Esophagus muscularis mucosa (tissue), 4 donors: ENCODE measurements around the gene MARK3. TPM values are rescaled to one million over a fixed set of nuclear protein-coding genes. Genes with fewer than 3 reads are reported as not detected.

Source experiments
- DNase-seq: peaks from one replicate; pipeline ENCODE4 v3.0.0-alpha.2; 2017; ENCODE audit errors: extremely low spot score
- H3K27ac ChIP-seq, 4 donors: fragments of 200-600 bp; sonication (generic); replicated peaks in 1 of 4; 1 replicate in 3 of 4; 2 replicates in 1 of 4; pipeline ENCODE4 v1.5.1; 2016 to 2019; ENCODE audit warnings: mild to moderate bottlenecking in 1 of 4
- H3K27me3 ChIP-seq, 4 donors: fragments of 200-600 bp; sonication (generic); one replicate each; pipeline versions ENCODE4 v1.5.1 to v1.6.0; 2016 to 2019
- H3K36me3 ChIP-seq, 4 donors: fragments of 200-600 bp; sonication (generic); one replicate each; pipeline ENCODE4 v1.5.1; 2016 to 2019
- H3K4me1 ChIP-seq, 4 donors: fragments of 200-600 bp; sonication (generic); one replicate each; pipeline ENCODE4 v1.5.1; 2016 to 2019
- H3K4me3 ChIP-seq, 4 donors: fragments of 200-600 bp; sonication (generic); 1 replicate in 2 of 4; 2 replicates in 2 of 4; pipeline ENCODE4 v1.5.1; 2016 to 2019; ENCODE audit warnings: mild to moderate bottlenecking in 4 of 4, moderate library complexity in 1 of 4
- H3K9me3 ChIP-seq, 4 donors: fragments of 200-600 bp; sonication (generic); 1 replicate in 3 of 4; 2 replicates in 1 of 4; pipeline ENCODE4 v1.5.1; 2016 to 2019
- EP300 ChIP-seq: sonication (generic); formaldehyde crosslinking; IDR thresholded peaks from one replicate; pipeline ENCODE4 v1.6.1; 2017; ENCODE audit warnings: antibody characterized with exemption
- POLR2A ChIP-seq: fragments of 450-650 bp; IDR thresholded peaks from one replicate; pipeline ENCODE4 v1.6.1; 2017; ENCODE audit warnings: antibody characterized with exemption, moderate library complexity, mild to moderate bottlenecking, low read depth
- POLR2AphosphoS5 ChIP-seq, 2 donors: sonication (generic); formaldehyde crosslinking; IDR thresholded peaks; one replicate each; pipeline ENCODE4 v1.6.1; 2017; ENCODE audit warnings: antibody characterized with exemption in 2 of 2
- WGBS: methylation state at CpG from one replicate; pipeline ENCODE4 v1.1.5; 2018; 5-methylcytosine and 5-hydroxymethylcytosine counted together
- intact Hi-C: fragments of 100-400 bp; cut with DNase I; formaldehyde crosslinking; loops from one replicate; pipeline ENCODE4 v1.15.1; 2023
- total RNA-seq, 4 donors: library from RNA; depleted of rRNA; stranded (reverse); fragments of >200 nt; gene quantifications; one replicate each; pipeline versions ENCODE4 v1.1.0 to v1.2.1, GENCODE V29; 2016
- TF ChIP-seq, protein P1 (sequence below), 3 experiments: fragments of 200-600 bp in 2 of 3; fragments of 450-650 bp in 1 of 3; sonication (generic) in 2 of 3; IDR thresholded peaks; one replicate each; pipeline ENCODE4 v1.5.1; 2017 to 2019; ENCODE audit warnings: antibody characterized with exemption in 3 of 3, mild to moderate bottlenecking in 2 of 3, moderate library complexity in 1 of 3

Gene MARK3
- total RNA-seq, 4 donors from 2014 or later: 57.4 to 78.1 (median 68.1) TPM

DNA sequence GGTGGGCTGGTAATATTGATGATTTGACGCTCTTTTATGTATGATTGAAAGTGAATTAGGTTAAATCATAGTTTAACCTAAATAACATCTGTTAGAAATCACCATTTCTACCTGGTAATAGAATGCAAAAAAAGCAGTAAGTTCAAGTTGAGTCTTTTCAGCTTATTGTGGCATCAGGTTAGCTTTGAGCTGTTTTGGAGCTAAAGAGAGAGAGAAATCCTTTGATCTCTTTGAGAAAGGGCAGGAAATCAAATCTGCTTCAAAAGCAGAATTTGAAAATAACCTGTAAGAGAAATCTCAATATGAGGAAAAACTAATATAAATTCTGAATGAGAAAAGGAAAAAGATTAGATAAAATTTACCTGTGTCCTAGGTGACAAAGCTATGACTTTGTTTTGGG lies 75.2 kb downstream of the MARK3 start:
- peaks cover 0 to 9% (median 4%) of the 10 kb centered on the region in 4 donors for H3K4me1 ChIP-seq
- peaks cover 23 to 68% (median 44%) of the 10 kb centered on the region in 4 donors for H3K36me3 ChIP-seq
- intact Hi-C loops: no loop called here
- H3K27me3 ChIP-seq: no peaks in the 10 kb centered on the region
- H3K4me3 ChIP-seq: no peak overlapping the region
- 100% methylated on average over 1 of the region's 1 CpG for WGBS
- DNase-seq: no peak
- TF ChIP-seq EP300: no peak
- H3K9me3 ChIP-seq: no peaks in the 10 kb centered on the region
- H3K27ac ChIP-seq: no peak overlapping the region

DNA sequence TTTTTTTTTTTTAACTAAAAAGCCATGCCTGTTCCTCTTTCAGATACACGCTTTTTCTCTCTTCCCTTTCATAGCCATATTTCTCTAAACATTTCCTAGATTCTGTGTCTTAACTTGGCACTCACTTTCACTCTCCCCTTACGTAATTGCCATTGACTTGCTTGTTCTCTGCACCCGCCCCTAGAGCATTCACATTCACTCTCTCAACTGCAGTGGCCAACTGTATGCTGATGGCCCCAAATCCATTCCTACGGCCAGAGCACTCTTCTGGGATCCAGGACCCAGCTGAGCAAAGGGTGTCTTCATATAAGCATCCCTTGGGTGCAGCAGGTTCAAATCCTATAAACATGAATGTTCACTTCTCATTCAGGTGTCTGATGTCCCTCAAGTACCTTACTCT lies 77.9 kb downstream of the MARK3 start:
- no peak for DNase-seq
- no peaks in the 10 kb centered on the region for H3K27me3 ChIP-seq
- no peaks in the 10 kb centered on the region for H3K9me3 ChIP-seq
- TF ChIP-seq POLR2A (no peak), POLR2AphosphoS5 (IDR thresholded peaks at IDR 0.05) (no peak), EP300 (no peak)
- TF ChIP-seq, protein P1, sequence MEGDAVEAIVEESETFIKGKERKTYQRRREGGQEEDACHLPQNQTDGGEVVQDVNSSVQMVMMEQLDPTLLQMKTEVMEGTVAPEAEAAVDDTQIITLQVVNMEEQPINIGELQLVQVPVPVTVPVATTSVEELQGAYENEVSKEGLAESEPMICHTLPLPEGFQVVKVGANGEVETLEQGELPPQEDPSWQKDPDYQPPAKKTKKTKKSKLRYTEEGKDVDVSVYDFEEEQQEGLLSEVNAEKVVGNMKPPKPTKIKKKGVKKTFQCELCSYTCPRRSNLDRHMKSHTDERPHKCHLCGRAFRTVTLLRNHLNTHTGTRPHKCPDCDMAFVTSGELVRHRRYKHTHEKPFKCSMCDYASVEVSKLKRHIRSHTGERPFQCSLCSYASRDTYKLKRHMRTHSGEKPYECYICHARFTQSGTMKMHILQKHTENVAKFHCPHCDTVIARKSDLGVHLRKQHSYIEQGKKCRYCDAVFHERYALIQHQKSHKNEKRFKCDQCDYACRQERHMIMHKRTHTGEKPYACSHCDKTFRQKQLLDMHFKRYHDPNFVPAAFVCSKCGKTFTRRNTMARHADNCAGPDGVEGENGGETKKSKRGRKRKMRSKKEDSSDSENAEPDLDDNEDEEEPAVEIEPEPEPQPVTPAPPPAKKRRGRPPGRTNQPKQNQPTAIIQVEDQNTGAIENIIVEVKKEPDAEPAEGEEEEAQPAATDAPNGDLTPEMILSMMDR (IDR thresholded peaks at IDR 0.05): no peak
- H3K4me3 ChIP-seq: no peak overlapping the region
- intact Hi-C loops: no loop called here
- H3K36me3 ChIP-seq: peaks cover 42 to 81% (median 63%) of the 10 kb centered on the region in 4 donors
- H3K4me1 ChIP-seq: no peaks in the 10 kb centered on the region
- WGBS: 81% methylated on average over 4 of the region's 4 CpGs
- no peak overlapping the region for H3K27ac ChIP-seq

DNA sequence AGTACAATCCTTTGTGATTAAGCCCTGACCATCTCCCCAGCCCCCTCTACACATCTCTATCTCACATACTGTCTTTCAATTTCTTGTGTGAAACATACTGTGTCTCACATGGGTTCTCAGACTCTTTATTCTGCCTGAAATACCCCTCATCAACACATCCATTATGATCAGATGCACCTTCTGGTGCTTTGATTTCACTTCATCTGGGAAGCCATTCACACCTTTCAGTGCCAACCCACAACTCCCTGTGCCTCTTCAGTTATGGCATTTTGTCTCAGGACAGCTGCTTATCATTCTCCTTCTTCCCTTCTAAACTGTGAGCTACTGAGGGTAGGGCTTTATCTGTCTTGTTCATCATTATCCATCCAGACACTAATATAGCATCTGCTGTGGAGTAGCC lies 78.6 kb downstream of the MARK3 start:
- no peak overlapping the region for H3K27ac ChIP-seq
- no peaks in the 10 kb centered on the region for H3K9me3 ChIP-seq
- no peaks in the 10 kb centered on the region for H3K4me1 ChIP-seq
- H3K36me3 ChIP-seq: peaks cover 48 to 88% (median 68%) of the 10 kb centered on the region in 4 donors
- intact Hi-C loops: no loop called here
- H3K27me3 ChIP-seq: no peaks in the 10 kb centered on the region
- DNase-seq: no peak
- no peak for TF ChIP-seq EP300
- no peak for TF ChIP-seq POLR2A
- no peak for TF ChIP-seq POLR2AphosphoS5 (IDR thresholded peaks at IDR 0.05)
- TF ChIP-seq, protein P1 (IDR thresholded peaks at IDR 0.05): no peak
- H3K4me3 ChIP-seq: no peak overlapping the region

DNA sequence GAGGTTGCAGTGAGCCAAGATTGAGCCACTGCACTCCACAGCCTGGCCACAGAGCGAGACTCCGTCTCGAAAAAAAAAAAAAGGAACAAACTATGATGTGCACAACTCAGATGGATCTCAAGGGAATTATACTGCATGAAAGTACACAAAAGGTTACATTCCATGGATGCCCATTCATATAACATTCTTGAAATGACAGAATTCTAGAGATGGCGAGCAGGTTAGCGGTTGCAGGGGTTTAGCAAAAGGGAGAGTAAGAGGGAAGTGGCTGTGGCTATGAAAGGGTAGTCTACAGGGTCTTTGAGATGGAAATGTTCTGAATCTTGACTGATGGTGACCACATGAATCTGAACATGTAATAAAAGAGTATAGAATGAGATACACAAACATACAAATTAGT lies 87.7 kb downstream of the MARK3 start:
- Histone ChIP-seq H3K27ac (no peak overlapping the region), H3K27me3 (no peaks in the 10 kb centered on the region), H3K4me1 (no peaks in the 10 kb centered on the region), H3K36me3 (peaks cover 46 to 99% (median 85%) of the 10 kb centered on the region in 4 donors), H3K4me3 (no peak overlapping the region), H3K9me3 (no peaks in the 10 kb centered on the region)
- no peak for DNase-seq
- WGBS: 95% methylated on average over 5 of the region's 5 CpGs
- intact Hi-C loops: no loop called here
- TF ChIP-seq EP300 (no peak), POLR2A (no peak), POLR2AphosphoS5 (IDR thresholded peaks at IDR 0.05) (no peak)
- TF ChIP-seq, protein P1 (IDR thresholded peaks at IDR 0.05): no peak

DNA sequence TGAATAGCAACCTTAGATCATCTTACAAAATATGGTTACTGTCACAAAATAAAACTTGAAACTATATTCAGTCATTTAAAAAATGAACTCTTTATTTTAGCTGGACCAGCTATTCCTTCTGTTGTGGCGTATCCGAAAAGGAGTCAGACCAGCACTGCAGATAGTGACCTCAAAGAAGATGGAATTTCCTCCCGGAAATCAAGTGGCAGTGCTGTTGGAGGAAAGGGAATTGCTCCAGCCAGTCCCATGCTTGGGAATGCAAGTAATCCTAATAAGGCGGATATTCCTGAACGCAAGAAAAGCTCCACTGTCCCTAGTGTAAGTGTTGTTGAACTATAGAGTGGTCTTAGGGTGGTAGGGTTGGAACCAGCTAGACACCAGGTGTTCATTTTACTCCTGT lies 89.7 kb downstream of the MARK3 start:
- Histone ChIP-seq H3K9me3 (no peaks in the 10 kb centered on the region), H3K4me3 (no peak overlapping the region), H3K27me3 (no peaks in the 10 kb centered on the region), H3K4me1 (no peaks in the 10 kb centered on the region), H3K36me3 (peaks cover 30 to 97% (median 82%) of the 10 kb centered on the region in 4 donors), H3K27ac (no peak overlapping the region)
- no peak for DNase-seq
- TF ChIP-seq POLR2A (no peak), EP300 (no peak), POLR2AphosphoS5 (IDR thresholded peaks at IDR 0.05) (no peak)
- TF ChIP-seq, protein P1 (IDR thresholded peaks at IDR 0.05): no peak
- 95% methylated on average over 5 of the region's 5 CpGs for WGBS
- intact Hi-C loops: no loop called here
